A673 (cell line): ENCODE measurements around the gene SIGLEC8. TPM values are rescaled to one million over a fixed set of nuclear protein-coding genes. Genes with fewer than 3 reads are reported as not detected.

ENCODE experiments used
- BruUV-seq: library from RNA; stranded (reverse); fragments of 400-500 nt; replicated peaks from 2 replicates; lab custom pipeline; 2021; lab: Mats Ljungman, UMichigan
- CTCF ChIA-PET: fragments of 300-600 bp; sonication (Branson Sonifier 250); formaldehyde crosslinking; loops from one replicate; lab custom pipeline; 2022; ENCODE audit warnings: antibody characterized with exemption; lab: Charles Lee
- POLR2A ChIA-PET: fragments of 300-600 bp; sonication (Branson Sonifier 250); formaldehyde crosslinking; loops from one replicate; lab custom pipeline; 2022; ENCODE audit warnings: antibody characterized with exemption; ENCODE audit not compliant: low non-redundant PET; lab: Charles Lee
- DNase-seq: peaks from one replicate; pipeline ENCODE4 v3.0.0-alpha.2; 2015; ENCODE audit warnings: low spot score
- H3K27ac ChIP-seq: fragments of 200-600 bp; sonication (generic); 2 replicates; pipeline ENCODE4 v1.5.1; 2016; ENCODE audit warnings: mixed run types, low read depth, mild to moderate bottlenecking, mixed read lengths, antibody characterized with exemption, low read length; ENCODE audit not compliant: poor library complexity, severe bottlenecking
- H3K27me3 ChIP-seq: fragments of 200-600 bp; sonication (generic); replicated peaks from 2 replicates; pipeline ENCODE4 v1.6.1; 2017; ENCODE audit warnings: mixed run types, low read depth, mild to moderate bottlenecking, mixed read lengths, antibody characterized with exemption, low read length; ENCODE audit not compliant: insufficient read depth, poor library complexity
- H3K36me3 ChIP-seq: fragments of 200-600 bp; sonication (generic); 2 replicates; pipeline ENCODE4 v1.6.1; 2016; ENCODE audit warnings: mixed run types, mild to moderate bottlenecking, mixed read lengths, antibody characterized with exemption, low read length; ENCODE audit not compliant: insufficient read depth, poor library complexity, severe bottlenecking
- H3K4me1 ChIP-seq: fragments of 200-600 bp; sonication (generic); 2 replicates; pipeline ENCODE4 v1.6.1; 2017; ENCODE audit warnings: mixed run types, mild to moderate bottlenecking, mixed read lengths, antibody characterized with exemption, low read length; ENCODE audit not compliant: insufficient read depth, poor library complexity, severe bottlenecking
- H3K4me3 ChIP-seq: fragments of 200-600 bp; sonication (generic); 2 replicates; pipeline ENCODE4 v1.5.1; 2016; ENCODE audit warnings: low read depth, mixed run types, mild to moderate bottlenecking, mixed read lengths, low read length; ENCODE audit not compliant: poor library complexity, severe bottlenecking
- H3K9me3 ChIP-seq: fragments of 200-600 bp; sonication (generic); 2 replicates; pipeline ENCODE4 v1.6.1; 2016; ENCODE audit warnings: mixed run types, low read depth, mild to moderate bottlenecking, mixed read lengths, antibody characterized with exemption, low read length; ENCODE audit not compliant: poor library complexity, severe bottlenecking
- CTCF ChIP-seq: fragments of 300-800, 200-600 bp; sonication (generic); conservative IDR thresholded peaks from 2 replicates; pipeline ENCODE4 v1.5.1; 2017; ENCODE audit warnings: low read depth, mild to moderate bottlenecking, antibody characterized with exemption, low read length, moderate library complexity, mixed read lengths
- EZH2 ChIP-seq: fragments of 200-600 bp; sonication (generic); IDR thresholded peaks from 2 replicates; pipeline ENCODE4 v1.6.1; 2017; ENCODE audit warnings: borderline replicate concordance, low read depth, mild to moderate bottlenecking, mixed read lengths, antibody characterized with exemption, low read length; ENCODE audit not compliant: poor library complexity, severe bottlenecking
- intact Hi-C: fragments of 100-400 bp; cut with micrococcal nuclease; formaldehyde crosslinking; loops from one replicate; pipeline ENCODE4 v1.10.0; 2022; ENCODE audit not compliant: unreplicated experiment
- total RNA-seq: library from RNA; stranded (reverse); gene quantifications from 2 replicates; pipeline ENCODE4 v1.2.3, GENCODE V29; 2021

SIGLEC8 gene
- total RNA-seq, 1 experiment from 2014 or later, result not detected

DNA sequence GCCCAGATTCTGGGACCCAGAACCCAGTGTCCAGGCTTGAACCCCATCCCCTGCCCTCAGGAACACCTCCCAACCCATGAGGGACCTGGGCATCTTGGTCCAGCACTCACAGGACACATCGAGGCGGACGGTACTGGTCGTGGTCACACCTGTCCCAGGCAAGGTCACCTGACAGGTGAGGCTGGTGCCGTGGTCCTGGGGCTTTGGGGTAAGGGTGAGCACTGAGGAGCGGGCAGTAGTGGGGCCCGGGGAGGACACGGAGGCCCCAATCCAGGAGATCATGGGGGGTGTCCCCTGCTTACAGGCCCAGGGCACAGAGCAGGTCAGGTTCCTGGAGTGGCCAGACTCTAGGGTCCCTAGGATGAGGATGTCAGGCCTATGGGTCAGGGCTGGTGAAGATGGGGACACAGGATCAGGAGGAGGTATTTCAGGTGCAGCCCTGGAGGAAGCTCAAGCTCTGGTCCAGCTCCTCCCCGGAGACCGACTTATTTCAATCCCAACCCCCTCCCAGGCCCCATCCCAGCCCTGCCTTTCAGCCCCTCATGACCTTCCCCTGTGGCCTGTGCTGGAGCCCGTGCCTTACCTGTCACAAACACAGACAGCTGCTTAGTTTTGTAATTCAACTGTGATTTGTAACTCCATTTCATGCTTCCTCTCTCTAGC is 772 bp downstream of the SIGLEC8 start:
- no peak overlapping the region for H3K4me3 ChIP-seq
- H3K36me3 ChIP-seq, result no peaks in the 10 kb centered on the region
- no peak for TF ChIP-seq CTCF
- no peak for TF ChIP-seq EZH2
- no peaks in the 10 kb centered on the region for H3K4me1 ChIP-seq
- no peaks in the 10 kb centered on the region for H3K9me3 ChIP-seq
- ChIA-PET CTCF (no interaction called here), POLR2A (no interaction called here)
- no peak overlapping the region for H3K27ac ChIP-seq
- no TSS peak for BruUV-seq
- H3K27me3 ChIP-seq, result peaks cover 28% of the 10 kb centered on the region
- DNase-seq, result no peak
- intact Hi-C loops, result no loop called here

GRCh38 chr19:51456541-51457290 is 1.5 kb downstream of the SIGLEC8 start:
- H3K4me3 ChIP-seq, result no peak overlapping the region
- no peak for DNase-seq
- H3K27me3 ChIP-seq, result peaks cover 22% of the 10 kb centered on the region
- ChIA-PET CTCF (no interaction called here), POLR2A (no interaction called here)
- H3K9me3 ChIP-seq, result no peaks in the 10 kb centered on the region
- intact Hi-C loops, result no loop called here
- no peaks in the 10 kb centered on the region for H3K4me1 ChIP-seq
- no peaks in the 10 kb centered on the region for H3K36me3 ChIP-seq
- BruUV-seq, result no TSS peak
- TF ChIP-seq CTCF, result no peak
- no peak for TF ChIP-seq EZH2
- no peak overlapping the region for H3K27ac ChIP-seq

DNA sequence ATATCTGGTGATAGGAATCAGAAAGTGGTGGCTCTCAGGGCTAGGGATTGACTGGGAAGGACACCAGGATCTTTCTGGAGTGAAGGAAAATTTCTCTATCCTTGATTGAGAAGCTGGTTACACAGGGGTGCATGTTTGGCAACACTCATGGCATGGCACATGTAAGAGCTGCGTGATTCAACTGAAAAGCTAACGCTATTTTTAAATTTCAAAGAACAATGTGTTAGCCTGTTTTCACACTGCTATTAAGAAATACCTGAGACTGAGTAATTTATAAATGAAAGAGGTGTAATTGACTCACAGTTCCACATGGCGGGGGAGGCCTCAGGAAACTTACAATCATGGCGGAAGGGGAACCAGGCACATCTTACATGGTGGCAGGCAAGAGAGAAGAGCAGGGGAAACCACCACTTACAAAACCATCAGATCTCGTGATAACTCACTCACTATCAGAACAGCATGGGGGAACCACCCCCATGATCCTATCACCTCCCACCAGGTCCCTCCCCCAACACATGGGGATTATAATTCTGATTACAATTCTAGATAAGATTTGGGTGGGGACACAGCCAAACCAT is 7.4 kb downstream of the SIGLEC8 start:
- Histone ChIP-seq H3K27ac (no peak overlapping the region), H3K27me3 (peaks cover 32% of the 10 kb centered on the region), H3K4me1 (no peaks in the 10 kb centered on the region), H3K36me3 (no peaks in the 10 kb centered on the region), H3K4me3 (no peak overlapping the region), H3K9me3 (no peaks in the 10 kb centered on the region)
- CTCF ChIA-PET, result no interaction called here
- POLR2A ChIA-PET, result no interaction called here
- DNase-seq, result no peak
- intact Hi-C loops, result no loop called here
- BruUV-seq, result no TSS peak
- TF ChIP-seq CTCF (no peak), EZH2 (no peak)
